Transverse colon (tissue), 4 donors: ENCODE measurements around the gene CEBPE.

Source experiments
- CTCF ChIP-seq, 5 experiments: fragments of 200-600 bp in 3 of 5; fragments of 450-650 bp in 2 of 5; sonication (generic) in 3 of 5; IDR thresholded peaks; 1 replicate in 2 of 5; 2 replicates in 3 of 5; pipeline ENCODE4 v1.5.1; 2016 to 2017; ENCODE audit warnings: antibody characterized with exemption in 5 of 5, inconsistent platforms in 3 of 5, mild to moderate bottlenecking in 2 of 5, moderate library complexity in 1 of 5
- EP300 ChIP-seq: sonication (generic); formaldehyde crosslinking; IDR thresholded peaks from one replicate; pipeline ENCODE4 v1.6.1; 2017; ENCODE audit warnings: antibody characterized with exemption, low read depth
- POLR2A ChIP-seq: fragments of 450-650 bp; IDR thresholded peaks from one replicate; pipeline ENCODE4 v1.6.1; 2016; ENCODE audit warnings: antibody characterized with exemption, mild to moderate bottlenecking, moderate library complexity
- POLR2AphosphoS5 ChIP-seq, 3 donors: sonication (generic); formaldehyde crosslinking; IDR thresholded peaks; one replicate each; pipeline ENCODE4 v1.6.1; 2016; ENCODE audit warnings: antibody characterized with exemption in 3 of 3

- no peak for TF ChIP-seq EP300
- no peak for TF ChIP-seq CTCF (IDR thresholded peaks at IDR 0.05)
- TF ChIP-seq POLR2AphosphoS5 (IDR thresholded peaks at IDR 0.05) = no peak
- no peak for TF ChIP-seq POLR2A
Measured at GRCh38 chr14:23137192-23137812, 18.2 kb upstream of the CEBPE start.
